H1 (cell line): ENCODE data around the gene RASGEF1C. TPM values are rescaled to one million over a fixed set of nuclear protein-coding genes. Genes with fewer than 3 reads are reported as not detected.

Experiments used
- CTCF ChIA-PET: fragments of 300-600 bp; sonication (Branson Sonifier 250); formaldehyde crosslinking; loops from one replicate; lab custom pipeline; 2021; ENCODE audit not compliant: partially characterized antibody; lab: Charles Lee
- POLR2A ChIA-PET: fragments of 300-600 bp; sonication (Branson Sonifier 250); formaldehyde crosslinking; loops from one replicate; lab custom pipeline; 2021; ENCODE audit warnings: inconsistent platforms; ENCODE audit not compliant: partially characterized antibody; lab: Charles Lee
- DNase-seq, 2 experiments: peaks; one replicate each; pipeline versions ENCODE4 v3.0.0 to v3.0.0-alpha.2; 2010 to 2022; ENCODE audit warnings: low spot score in 2 of 2, low read depth in 1 of 2, mixed read lengths in 1 of 2
- FAIRE-seq: peaks from 2 replicates; lab custom pipeline; 2011; peaks lifted over from hg19 to GRCh38; lab: Jason Lieb, UNC
- H2AFZ ChIP-seq: 2 replicates; pipeline ENCODE4 v1.8.1; 2012; ENCODE audit warnings: low read length, inconsistent platforms
- H2AK5ac ChIP-seq: 2 replicates; pipeline ENCODE4 v1.6.1; 2013; ENCODE audit warnings: low read depth, low read length
- H2BK120ac ChIP-seq: replicated peaks from 2 replicates; pipeline ENCODE3; 2013; ENCODE audit warnings: low read depth, low read length, inconsistent platforms
- H2BK12ac ChIP-seq: 2 replicates; pipeline ENCODE4 v1.6.1; 2013; ENCODE audit warnings: low read depth, low read length
- H2BK15ac ChIP-seq: 2 replicates; pipeline ENCODE4 v1.6.1; 2013; ENCODE audit warnings: low read length
- H2BK20ac ChIP-seq: 2 replicates; pipeline ENCODE4 v1.6.1; 2013; ENCODE audit warnings: low read length
- H2BK5ac ChIP-seq: 2 replicates; pipeline ENCODE4 v1.6.1; 2013; ENCODE audit warnings: low read depth, low read length
- H3K14ac ChIP-seq: 2 replicates; pipeline ENCODE4 v1.6.1; 2013; ENCODE audit warnings: inconsistent platforms; ENCODE audit not compliant: insufficient read length
- H3K18ac ChIP-seq: 2 replicates; pipeline ENCODE4 v1.6.1; 2013; ENCODE audit warnings: low read length; ENCODE audit errors: extremely low read depth
- H3K23ac ChIP-seq: 2 replicates; pipeline ENCODE4 v1.6.1; 2013; ENCODE audit warnings: inconsistent platforms; ENCODE audit not compliant: insufficient read length
- H3K23me2 ChIP-seq: 2 replicates; pipeline ENCODE4 v1.6.1; 2013; ENCODE audit warnings: low read depth, low read length
- H3K27ac ChIP-seq: 2 replicates; pipeline ENCODE4 v1.6.1; 2011; ENCODE audit warnings: low read depth, low read length, inconsistent platforms
- H3K27me3 ChIP-seq, 4 experiments: replicated peaks in 1 of 4; 1 replicate in 1 of 4; 2 replicates in 3 of 4; pipeline versions ENCODE4 v1.6.1 to v1.8.1; 2011 to 2013; ENCODE audit warnings: low read length in 3 of 4, mild to moderate bottlenecking in 3 of 4, inconsistent platforms in 2 of 4, mixed read lengths in 2 of 4, moderate library complexity in 1 of 4; ENCODE audit not compliant: control insufficient read depth in 3 of 4, insufficient read depth in 3 of 4; ENCODE audit errors: extremely low read depth in 1 of 4
- H3K36me3 ChIP-seq, 4 experiments: 2 replicates each; pipeline versions ENCODE4 v1.6.1 to v1.8.1; 2011 to 2013; ENCODE audit warnings: mild to moderate bottlenecking in 4 of 4, low read length in 3 of 4, moderate library complexity in 2 of 4, control low read depth in 1 of 4, inconsistent platforms in 1 of 4; ENCODE audit not compliant: insufficient read depth in 4 of 4, control insufficient read depth in 2 of 4
- H3K4ac ChIP-seq: replicated peaks from 2 replicates; pipeline ENCODE3; 2013; ENCODE audit warnings: low read length, low read depth, mixed read lengths, inconsistent platforms; ENCODE audit not compliant: insufficient read length
- H3K4me1 ChIP-seq, 4 experiments: replicated peaks in 1 of 4; 1 replicate in 1 of 4; 2 replicates in 3 of 4; pipeline versions ENCODE4 v1.6.1 to v1.8.1; 2011 to 2013; ENCODE audit warnings: low read length in 3 of 4, inconsistent platforms in 2 of 4, mixed read lengths in 1 of 4; ENCODE audit not compliant: insufficient read depth in 4 of 4, control insufficient read depth in 3 of 4
- H3K4me2 ChIP-seq, 2 experiments: 2 replicates each; pipeline versions ENCODE4 v1.6.1 to v1.8.1; 2011 to 2013; ENCODE audit warnings: low read depth in 2 of 2, low read length in 2 of 2, control low read depth in 1 of 2, inconsistent platforms in 1 of 2, mild to moderate bottlenecking in 1 of 2; ENCODE audit not compliant: insufficient read depth in 1 of 2
- H3K4me3 ChIP-seq, 4 experiments: fragments of 200-600, 300-600 bp in 1 of 4; sonication (generic), shearing (Covaris generic), sonication (Bioruptor Twin) in 1 of 4; 2 replicates each; pipeline versions ENCODE4 v1.5.1 to v1.8.1; 2011 to 2016; ENCODE audit warnings: low read length in 4 of 4, low read depth in 3 of 4, control low read depth in 2 of 4, inconsistent platforms in 2 of 4, mild to moderate bottlenecking in 2 of 4, mixed read lengths in 1 of 4, moderate library complexity in 1 of 4; ENCODE audit not compliant: insufficient read depth in 2 of 4; ENCODE audit errors: extremely low read depth in 1 of 4
- H3K56ac ChIP-seq: replicated peaks from 2 replicates; pipeline ENCODE3; 2013; ENCODE audit warnings: low read depth, mild to moderate bottlenecking, mixed read lengths, low read length, inconsistent platforms; ENCODE audit not compliant: insufficient read length
- H3K79me1 ChIP-seq: 2 replicates; pipeline ENCODE4 v1.6.1; 2013; ENCODE audit warnings: low read depth, low read length, control low read depth
- H3K79me2 ChIP-seq, 2 experiments: 2 replicates each; pipeline versions ENCODE4 v1.6.1 to v1.8.1; 2012 to 2013; ENCODE audit warnings: low read length in 2 of 2, mild to moderate bottlenecking in 2 of 2, inconsistent platforms in 1 of 2; ENCODE audit not compliant: insufficient read depth in 2 of 2, control insufficient read depth in 1 of 2
- H3K9ac ChIP-seq, 4 experiments: replicated peaks in 1 of 4; 1 replicate in 1 of 4; 2 replicates in 3 of 4; pipeline versions ENCODE4 v1.6.1 to v1.8.1; 2011 to 2013; ENCODE audit warnings: low read depth in 3 of 4, low read length in 3 of 4, control low read depth in 2 of 4, mild to moderate bottlenecking in 2 of 4, moderate library complexity in 2 of 4, inconsistent platforms in 1 of 4; ENCODE audit errors: extremely low read depth in 1 of 4
- H3K9me3 ChIP-seq, 2 experiments: 2 replicates each; pipeline versions ENCODE4 v1.6.1 to v1.8.1; 2012 to 2013; ENCODE audit warnings: mild to moderate bottlenecking in 2 of 2, moderate library complexity in 2 of 2, control low read depth in 1 of 2, inconsistent platforms in 1 of 2, low read depth in 1 of 2, low read length in 1 of 2, mixed read lengths in 1 of 2; ENCODE audit not compliant: insufficient read depth in 2 of 2
- H4K20me1 ChIP-seq, 2 experiments: replicated peaks in 1 of 2; 2 replicates each; pipeline versions ENCODE3 to v1.8.1; 2011 to 2013; ENCODE audit warnings: inconsistent platforms in 2 of 2, low read length in 2 of 2, mild to moderate bottlenecking in 1 of 2; ENCODE audit not compliant: insufficient read depth in 2 of 2, control insufficient read depth in 1 of 2
- H4K5ac ChIP-seq: 2 replicates; pipeline ENCODE4 v1.6.1; 2013; ENCODE audit warnings: low read length, low read depth, mixed read lengths, inconsistent platforms; ENCODE audit not compliant: insufficient read length
- H4K8ac ChIP-seq: 2 replicates; pipeline ENCODE4 v1.8.0; 2013; ENCODE audit warnings: mild to moderate bottlenecking, moderate library complexity, low read length, inconsistent platforms; ENCODE audit not compliant: insufficient read depth; ENCODE audit errors: extremely low read depth
- H4K91ac ChIP-seq: replicated peaks from 2 replicates; pipeline ENCODE3; 2013; ENCODE audit warnings: low read length, mixed read lengths, inconsistent platforms; ENCODE audit not compliant: insufficient read length
- ATF2 ChIP-seq: IDR thresholded peaks from 2 replicates; pipeline ENCODE4 v1.6.1; 2012; ENCODE audit warnings: low read length, inconsistent platforms
- CTCF ChIP-seq, 3 experiments: IDR thresholded peaks; 1 replicate in 2 of 3; 2 replicates in 1 of 3; pipeline versions ENCODE4 v1.5.1 to v1.6.1; 2011; ENCODE audit warnings: low read length in 3 of 3, mild to moderate bottlenecking in 3 of 3, inconsistent platforms in 2 of 3, low read depth in 1 of 3, moderate library complexity in 1 of 3; ENCODE audit not compliant: insufficient read depth in 1 of 3; ENCODE audit errors: control extremely low read depth in 1 of 3
- MAX ChIP-seq: IDR thresholded peaks from 2 replicates; pipeline ENCODE4 v1.6.1; 2012; ENCODE audit warnings: inconsistent platforms
- NANOG ChIP-seq: IDR thresholded peaks from 2 replicates; pipeline ENCODE4 v1.6.1; 2011; ENCODE audit warnings: low read length, low read depth, mild to moderate bottlenecking, inconsistent platforms; ENCODE audit not compliant: insufficient read depth, poor library complexity, severe bottlenecking
- PHF8 ChIP-seq: fragments of 200-600 bp; sonication (generic); conservative IDR thresholded peaks from 2 replicates; pipeline ENCODE4 v1.7.1; 2012; ENCODE audit warnings: low read depth, mild to moderate bottlenecking, inconsistent platforms, low read length, moderate library complexity
- WGBS, 2 experiments: shearing (Covaris generic) in 1 of 2; methylation state at CpG; one replicate each; pipeline versions ENCODE4 v1.1.6 to v1.1.7; 2013 to 2015; ENCODE audit warnings: low lambda C conversion rate in 2 of 2, mixed read lengths in 2 of 2, inconsistent platforms in 1 of 2, low coverage in 1 of 2, missing lambda C conversion rate in 1 of 2; ENCODE audit not compliant: insufficient replicate concordance in 2 of 2, insufficient coverage in 1 of 2, insufficient read length in 1 of 2; ENCODE audit errors: extremely low coverage in 1 of 2, missing lambda C conversion rate in 1 of 2; 5-methylcytosine and 5-hydroxymethylcytosine counted together
- polyA plus RNA-seq, 7 experiments: library from polyadenylated mRNA; depleted of rRNA in 3 of 7; stranded (reverse) in 5 of 7; unstranded in 2 of 7; fragments of >200 nt in 5 of 7; fragments of 200-250 nt in 2 of 7; gene quantifications; 1 replicate in 5 of 7; 2 replicates in 1 of 7; 4 replicates in 1 of 7; pipeline versions ENCODE4 v1.2.1 to v1.2.3, GENCODE V29; 2011 to 2013; ENCODE audit warnings: missing spikeins in 2 of 7, mixed read lengths in 2 of 7
- total RNA-seq: library from RNA; stranded (reverse); fragmentation: NEBNext Ultra II Directional; extraction: Animal tissue kit (Norgen Biotek cat#: 25700); gene quantifications from 2 replicates; pipeline ENCODE4 v1.2.1, GENCODE V29; 2021

Gene RASGEF1C
- total and polyA plus RNA-seq, 2 of the 8 experiments (the other 6 are each of a cell fraction or from before 2014, with no cell fraction given): 0.26 to 0.61 TPM

DNA sequence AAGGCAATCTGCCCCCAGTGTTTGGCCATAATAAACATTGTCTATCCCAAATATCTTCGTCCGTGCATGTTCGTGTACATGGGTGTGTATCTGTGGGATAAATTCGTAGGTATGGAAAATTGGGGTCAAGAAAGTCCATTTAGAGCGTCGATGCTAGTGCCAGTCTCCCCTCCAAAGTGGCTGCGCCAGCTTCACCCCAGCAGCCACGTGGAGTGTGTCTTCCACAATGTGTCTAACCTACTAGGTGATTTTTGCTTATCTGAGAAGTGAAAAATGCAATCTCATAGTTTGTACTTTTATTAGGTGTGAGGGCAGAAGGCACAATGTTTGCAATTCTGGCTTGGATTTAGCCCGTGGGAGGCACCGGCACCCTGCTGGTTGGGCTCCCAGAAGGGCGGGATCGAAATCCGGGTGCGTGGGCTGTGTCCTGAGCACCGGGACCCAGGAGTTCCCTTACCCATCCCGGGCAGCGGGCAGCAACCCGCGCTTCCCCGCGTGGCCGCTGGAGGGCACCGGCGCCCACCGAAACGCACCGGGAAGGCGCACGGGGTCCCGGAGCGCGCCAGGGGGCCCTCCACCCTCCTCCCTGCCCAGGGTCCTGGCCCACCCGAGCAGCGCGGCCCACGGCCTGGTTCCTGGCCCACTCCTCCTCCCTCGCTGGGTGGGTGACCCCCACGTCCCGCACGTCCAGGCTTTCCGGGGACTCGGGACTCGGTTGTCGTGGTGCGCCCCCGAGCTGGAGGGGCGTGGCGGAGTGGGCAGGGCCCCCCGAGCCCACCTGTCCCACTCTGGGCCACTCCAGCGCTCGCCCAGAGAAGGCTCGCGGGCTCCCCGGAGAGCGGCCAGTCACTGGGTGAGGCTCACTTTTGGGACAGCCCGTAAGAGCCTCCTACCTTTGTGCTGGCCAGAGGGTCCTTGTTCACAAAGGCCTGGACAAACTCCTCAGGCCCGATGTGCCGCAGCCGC is 82.0 kb downstream of the RASGEF1C start:
- no peak for FAIRE-seq
- H4K5ac ChIP-seq: no peak overlapping the region
- no peak overlapping the region for H2BK15ac ChIP-seq
- H2AFZ ChIP-seq: peak overlapping the region; percentile 47
- peak overlapping the region in 1 of 2 experiments; percentile 55; a peak in 2 of 4 replicates for H3K4me2 ChIP-seq
- peaks cover 0 to 4% of the 10 kb centered on the region in 2 experiments for H4K20me1 ChIP-seq
- ChIA-PET POLR2A (interaction anchor here (1.0 kb wide), 1 partner anchor 17 kb away, joined by 4 read pairs; no protein-coding TSS in a partner anchor), CTCF (interaction anchor here (0.6 to 3.3 kb wide), 10 partner anchors 11 to 344 kb away, joined by 3 to 15 read pairs (median 4); partner anchors contain the start of gene RASGEF1C)
- no peaks in the 10 kb centered on the region for H3K23me2 ChIP-seq
- H3K79me1 ChIP-seq: no peaks in the 10 kb centered on the region
- H2BK12ac ChIP-seq: no peak overlapping the region
- peak in 1 of 2 experiments; percentile 87 for DNase-seq
- no peak overlapping the region; the same call in 1 of the 2 replicates for H3K18ac ChIP-seq
- no peaks in the 10 kb centered on the region for H3K79me2 ChIP-seq
- no peaks in the 10 kb centered on the region for H3K9me3 ChIP-seq
- H3K27me3 ChIP-seq: no peaks in the 10 kb centered on the region; a peak in 1 of 7 replicates
- H2BK120ac ChIP-seq: no peak overlapping the region
- no peak overlapping the region for H3K27ac ChIP-seq
- no peak overlapping the region for H2BK5ac ChIP-seq
- no peak overlapping the region for H4K91ac ChIP-seq
- no peak overlapping the region for H3K56ac ChIP-seq
- 46% methylated on average over 41 of the region's 59 CpGs; no CpG with 5 or more reads in 1 of the 2 experiments for WGBS, 2 experiments
- H3K4me3 ChIP-seq: no peak overlapping the region; a peak in 1 of 8 replicates
- no peaks in the 10 kb centered on the region for H3K36me3 ChIP-seq
- peak overlapping the region; percentile 47; the same call in 1 of the 2 replicates for H4K8ac ChIP-seq
- no peak overlapping the region for H3K14ac ChIP-seq
- H3K4ac ChIP-seq: peak overlapping the region; percentile 53
- no peak overlapping the region for H3K9ac ChIP-seq
- no peak overlapping the region for H2AK5ac ChIP-seq
- no peak overlapping the region for H2BK20ac ChIP-seq
- no peak overlapping the region for H3K23ac ChIP-seq
- no peaks in the 10 kb centered on the region for H3K4me1 ChIP-seq
- TF ChIP-seq PHF8 (no peak), NANOG (no peak), CTCF (IDR thresholded peaks at IDR 0.05; ENCODE audit: control extremely low read depth in 1 of 3, insufficient read depth in 1 of 3, low read depth in 1 of 3, low read length in 3 of 3) (peak in 2 of 3 experiments; percentile 82 to 87; a peak in 3 of 4 replicates), ATF2 (no peak), MAX (peak; percentile 34; the same call in 1 of the 2 replicates)
